OCI-LY7 (cell line): ENCODE measurements around the gene CD47.

ENCODE experiments used
- CTCF ChIP-seq: fragments of 200-600 bp; sonication (generic); conservative IDR thresholded peaks from 2 replicates; pipeline ENCODE4 v1.5.1; 2014; ENCODE audit warnings: mild to moderate bottlenecking, antibody characterized with exemption, low read length, moderate library complexity, mixed read lengths
- EZH2phosphoT487 ChIP-seq: fragments of 200-600 bp; sonication (generic); IDR thresholded peaks from 2 replicates; pipeline ENCODE4 v1.6.1; 2018; ENCODE audit warnings: low read depth, borderline replicate concordance, mild to moderate bottlenecking, mixed run types, antibody characterized with exemption, low read length, moderate library complexity, mixed read lengths

GRCh38 chr3:108110934-108111333, 20.1 kb upstream of the CD47 start:
- TF ChIP-seq CTCF (no peak), EZH2phosphoT487 (no peak)
